Neural progenitor cell (in vitro differentiated cells): ENCODE measurements around the gene CUEDC1. TPM values are rescaled to one million over a fixed set of nuclear protein-coding genes. Genes with fewer than 3 reads are reported as not detected.

ENCODE experiments used
- DNase-seq: peaks from one replicate; pipeline ENCODE4 v3.0.0-alpha.2; 2016; ENCODE audit warnings: low spot score
- H2AFZ ChIP-seq: fragments of 200-600 bp; sonication (generic); replicated peaks from 2 replicates; pipeline ENCODE4 v1.6.1; 2016; ENCODE audit warnings: antibody characterized with exemption
- H3F3A ChIP-seq: fragments of 200-600 bp; sonication (generic); 2 replicates; pipeline ENCODE4 v1.6.1; 2016; ENCODE audit warnings: antibody characterized with exemption, low read depth
- H3K27ac ChIP-seq: fragments of 200-600 bp; sonication (generic); 2 replicates; pipeline ENCODE4 v1.5.1; 2016; ENCODE audit warnings: mild to moderate bottlenecking
- H3K27me3 ChIP-seq: fragments of 200-600 bp; sonication (generic); 2 replicates; pipeline ENCODE4 v1.6.1; 2016; ENCODE audit warnings: mild to moderate bottlenecking, moderate library complexity
- H3K36me3 ChIP-seq: fragments of 200-600 bp; sonication (generic); 2 replicates; pipeline ENCODE4 v1.5.1; 2016
- H3K4me1 ChIP-seq: fragments of 200-600 bp; sonication (generic); 2 replicates; pipeline ENCODE4 v1.6.1; 2016; ENCODE audit warnings: mixed run types
- H3K4me2 ChIP-seq: fragments of 200-600 bp; sonication (generic); 2 replicates; pipeline ENCODE4 v1.6.1; 2016
- H3K4me3 ChIP-seq: fragments of 200-600 bp; sonication (generic); 2 replicates; pipeline ENCODE4 v1.5.1; 2016
- H3K79me2 ChIP-seq: fragments of 200-600 bp; sonication (generic); 2 replicates; pipeline ENCODE4 v1.6.1; 2016; ENCODE audit warnings: low read depth
- H3K9ac ChIP-seq: fragments of 200-600 bp; sonication (generic); 2 replicates; pipeline ENCODE4 v1.6.1; 2016
- H3K9me3 ChIP-seq: fragments of 200-600 bp; sonication (generic); 2 replicates; pipeline ENCODE4 v1.5.1; 2016; ENCODE audit warnings: low read depth
- H4K20me1 ChIP-seq: fragments of 200-600 bp; sonication (generic); 2 replicates; pipeline ENCODE4 v1.6.1; 2016; ENCODE audit warnings: low read depth
- H3K27ac Mint-ChIP-seq: 3 replicates; pipeline ENCODE4 v1.8.0; 2021; ENCODE audit warnings: mixed read lengths
- H3K27me3 Mint-ChIP-seq: 2 replicates; pipeline ENCODE4 v1.8.0; 2022; ENCODE audit warnings: low read depth, mild to moderate bottlenecking, inconsistent platforms, moderate library complexity, mixed read lengths; ENCODE audit not compliant: insufficient read depth
- H3K36me3 Mint-ChIP-seq: 3 replicates; pipeline ENCODE4 v1.8.0; 2021; ENCODE audit warnings: mixed read lengths
- H3K4me1 Mint-ChIP-seq: 3 replicates; pipeline ENCODE4 v1.8.0; 2021; ENCODE audit warnings: mixed read lengths
- H3K4me3 Mint-ChIP-seq: 3 replicates; pipeline ENCODE4 v1.8.0; 2021; ENCODE audit warnings: mild to moderate bottlenecking, moderate library complexity, mixed read lengths
- H3K9me3 Mint-ChIP-seq: 3 replicates; pipeline ENCODE4 v1.8.0; 2020; ENCODE audit warnings: mixed read lengths
- CTCF ChIP-seq: fragments of 200-600 bp; sonication (generic); IDR thresholded peaks from 2 replicates; pipeline ENCODE4 v1.5.1; 2017; ENCODE audit warnings: antibody characterized with exemption, mild to moderate bottlenecking
- EZH2 ChIP-seq: fragments of 200-600 bp; sonication (generic); IDR thresholded peaks from 2 replicates; pipeline ENCODE4 v1.6.1; 2017; ENCODE audit warnings: antibody characterized with exemption, mild to moderate bottlenecking, moderate library complexity
- EZH2phosphoT487 ChIP-seq: fragments of 200-600 bp; sonication (generic); IDR thresholded peaks from 2 replicates; pipeline ENCODE4 v1.6.1; 2017; ENCODE audit warnings: antibody characterized with exemption
- total RNA-seq: library from RNA; depleted of rRNA; stranded (reverse); fragments of >200 nt; gene quantifications from 2 replicates; pipeline ENCODE4 v1.2.3, GENCODE V29; 2015; ENCODE audit warnings: low replicate concordance

Gene CUEDC1
- total RNA-seq, 1 donor from 2014 or later = 8.8 TPM

DNA sequence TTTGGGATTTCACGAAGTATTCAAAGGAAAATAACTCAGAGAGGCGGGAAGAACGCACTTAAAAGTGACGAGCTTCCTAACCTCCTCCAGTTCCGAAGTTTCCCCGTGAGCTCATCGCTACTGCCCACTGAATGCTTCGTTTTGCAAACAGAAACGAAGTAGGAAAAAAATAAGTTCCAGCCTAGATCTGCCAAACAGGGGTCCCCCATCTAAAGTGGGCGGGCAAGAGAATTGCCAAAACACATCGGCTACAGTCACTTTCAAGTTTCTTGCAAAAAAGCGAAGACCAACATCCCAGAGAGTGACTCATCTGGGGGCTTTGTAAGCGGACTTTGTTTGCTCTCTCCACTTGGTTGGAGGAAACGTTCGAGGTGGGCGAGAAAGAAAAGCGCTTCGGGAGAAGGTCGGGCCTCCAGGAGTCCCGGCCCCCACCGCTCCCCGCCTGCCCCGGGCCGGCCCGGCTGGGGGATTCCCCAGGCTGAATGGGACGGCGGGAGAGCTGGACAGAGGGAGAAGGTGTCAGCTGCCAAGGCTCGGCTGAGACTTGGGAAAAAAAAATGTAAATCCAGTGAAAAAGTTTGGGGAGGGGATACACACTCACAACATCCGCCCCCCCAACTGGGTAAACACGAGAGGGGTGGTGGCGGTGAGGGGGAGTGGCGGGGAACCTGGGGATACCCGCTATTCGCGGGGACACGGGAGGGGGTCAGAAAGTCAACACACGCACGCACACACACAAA, 31.8 kb upstream of the CUEDC1 start:
- Histone ChIP-seq H3K27ac (peak overlapping the region; percentile 98), H3K4me1 (peaks cover 60% of the 10 kb centered on the region), H3K9me3 (no peaks in the 10 kb centered on the region), H3K4me3 (peak overlapping the region; percentile 69), H4K20me1 (peaks cover 48% of the 10 kb centered on the region), H3K36me3 (no peaks in the 10 kb centered on the region), H3K4me2 (peak overlapping the region; percentile 94), H3K27me3 (no peaks in the 10 kb centered on the region), H3K79me2 (peaks cover 57% of the 10 kb centered on the region), H3F3A (peaks cover 73% of the 10 kb centered on the region), H2AFZ (no peak overlapping the region), H3K9ac (peak overlapping the region; percentile 91)
- H3K4me3 Mint-ChIP-seq = peak overlapping the region; percentile 98
- DNase-seq = peak; percentile 78
- no peaks in the 10 kb centered on the region for H3K9me3 Mint-ChIP-seq
- H3K4me1 Mint-ChIP-seq = peaks cover 80% of the 10 kb centered on the region
- peaks cover 13% of the 10 kb centered on the region for H3K36me3 Mint-ChIP-seq
- TF ChIP-seq EZH2phosphoT487 = no peak
- no peak for TF ChIP-seq CTCF
- TF ChIP-seq EZH2 = no peak
- H3K27me3 Mint-ChIP-seq = peaks cover 2% of the 10 kb centered on the region
- H3K27ac Mint-ChIP-seq = peak overlapping the region; percentile 97

- Histone ChIP-seq H3K27me3 (no peaks in the 10 kb centered on the region), H3K27ac (no peak overlapping the region), H3K9me3 (no peaks in the 10 kb centered on the region), H3F3A (peaks cover 63% of the 10 kb centered on the region), H3K79me2 (peaks cover 71% of the 10 kb centered on the region), H3K4me2 (peak overlapping the region; percentile 94), H3K4me3 (peak overlapping the region; percentile 69), H3K4me1 (peaks cover 51% of the 10 kb centered on the region), H3K36me3 (peaks cover 6% of the 10 kb centered on the region), H4K20me1 (peaks cover 62% of the 10 kb centered on the region), H3K9ac (no peak overlapping the region), H2AFZ (no peak overlapping the region)
- Mint-ChIP-seq H3K4me1 (peaks cover 79% of the 10 kb centered on the region), H3K27ac (peak overlapping the region; percentile 39), H3K9me3 (no peaks in the 10 kb centered on the region), H3K27me3 (peaks cover 2% of the 10 kb centered on the region), H3K36me3 (peaks cover 23% of the 10 kb centered on the region), H3K4me3 (peak overlapping the region; percentile 83)
- TF ChIP-seq CTCF (no peak), EZH2phosphoT487 (no peak), EZH2 (no peak)
- DNase-seq = no peak
Observed at GRCh38 chr17:57985675-57985974, 30.4 kb upstream of the CUEDC1 start.

- H3K4me1 ChIP-seq = peaks cover 49% of the 10 kb centered on the region
- H4K20me1 ChIP-seq = peaks cover 67% of the 10 kb centered on the region
- H3K4me1 Mint-ChIP-seq = peaks cover 79% of the 10 kb centered on the region
- H3K27me3 Mint-ChIP-seq = peaks cover 2% of the 10 kb centered on the region
- no peak overlapping the region for H2AFZ ChIP-seq
- no peaks in the 10 kb centered on the region for H3K9me3 Mint-ChIP-seq
- H3K4me3 Mint-ChIP-seq = peak overlapping the region; percentile 83
- peaks cover 26% of the 10 kb centered on the region for H3K36me3 Mint-ChIP-seq
- H3F3A ChIP-seq = peaks cover 58% of the 10 kb centered on the region
- H3K27me3 ChIP-seq = no peaks in the 10 kb centered on the region
- TF ChIP-seq EZH2phosphoT487 (no peak), EZH2 (no peak), CTCF (no peak)
- DNase-seq = no peak
- H3K79me2 ChIP-seq = peaks cover 76% of the 10 kb centered on the region
- H3K4me2 ChIP-seq = peak overlapping the region; percentile 94
- H3K27ac ChIP-seq = no peak overlapping the region
- H3K9me3 ChIP-seq = no peaks in the 10 kb centered on the region
- no peak overlapping the region for H3K9ac ChIP-seq
- peak overlapping the region; percentile 76 for H3K27ac Mint-ChIP-seq
- peaks cover 10% of the 10 kb centered on the region for H3K36me3 ChIP-seq
- H3K4me3 ChIP-seq = peak overlapping the region; percentile 69
Observed at GRCh38 chr17:57984936-57985674, 29.9 kb upstream of the CUEDC1 start.
